H1 (cell line): ENCODE data around the gene P2RX7. TPM values are rescaled to one million over a fixed set of nuclear protein-coding genes. Genes with fewer than 3 reads are reported as not detected.
A peak's percentile ranks its signal among the peaks of the same experiment; 100 is the strongest.

Experiments
- CTCF ChIA-PET: fragments of 300-600 bp; sonication (Branson Sonifier 250); formaldehyde crosslinking; loops from one replicate; lab custom pipeline; 2021; ENCODE audit not compliant: partially characterized antibody; lab: Charles Lee
- POLR2A ChIA-PET: fragments of 300-600 bp; sonication (Branson Sonifier 250); formaldehyde crosslinking; loops from one replicate; lab custom pipeline; 2021; ENCODE audit warnings: inconsistent platforms; ENCODE audit not compliant: partially characterized antibody; lab: Charles Lee
- DNase-seq, 2 experiments: peaks; one replicate each; pipeline versions ENCODE4 v3.0.0 to v3.0.0-alpha.2; 2010 to 2022; ENCODE audit warnings: low spot score in 2 of 2, low read depth in 1 of 2, mixed read lengths in 1 of 2
- FAIRE-seq: peaks from 2 replicates; lab custom pipeline; 2011; peaks lifted over from hg19 to GRCh38; lab: Jason Lieb, UNC
- H2AFZ ChIP-seq: 2 replicates; pipeline ENCODE4 v1.8.1; 2012; ENCODE audit warnings: low read length, inconsistent platforms
- H2AK5ac ChIP-seq: 2 replicates; pipeline ENCODE4 v1.6.1; 2013; ENCODE audit warnings: low read depth, low read length
- H2BK120ac ChIP-seq: replicated peaks from 2 replicates; pipeline ENCODE3; 2013; ENCODE audit warnings: low read depth, low read length, inconsistent platforms
- H2BK12ac ChIP-seq: 2 replicates; pipeline ENCODE4 v1.6.1; 2013; ENCODE audit warnings: low read depth, low read length
- H2BK15ac ChIP-seq: 2 replicates; pipeline ENCODE4 v1.6.1; 2013; ENCODE audit warnings: low read length
- H2BK20ac ChIP-seq: 2 replicates; pipeline ENCODE4 v1.6.1; 2013; ENCODE audit warnings: low read length
- H2BK5ac ChIP-seq: 2 replicates; pipeline ENCODE4 v1.6.1; 2013; ENCODE audit warnings: low read depth, low read length
- H3K14ac ChIP-seq: 2 replicates; pipeline ENCODE4 v1.6.1; 2013; ENCODE audit warnings: inconsistent platforms; ENCODE audit not compliant: insufficient read length
- H3K18ac ChIP-seq: 2 replicates; pipeline ENCODE4 v1.6.1; 2013; ENCODE audit warnings: low read length; ENCODE audit errors: extremely low read depth
- H3K23ac ChIP-seq: 2 replicates; pipeline ENCODE4 v1.6.1; 2013; ENCODE audit warnings: inconsistent platforms; ENCODE audit not compliant: insufficient read length
- H3K23me2 ChIP-seq: 2 replicates; pipeline ENCODE4 v1.6.1; 2013; ENCODE audit warnings: low read depth, low read length
- H3K27ac ChIP-seq: 2 replicates; pipeline ENCODE4 v1.6.1; 2011; ENCODE audit warnings: low read depth, low read length, inconsistent platforms
- H3K27me3 ChIP-seq, 4 experiments: replicated peaks in 1 of 4; 1 replicate in 1 of 4; 2 replicates in 3 of 4; pipeline versions ENCODE4 v1.6.1 to v1.8.1; 2011 to 2013; ENCODE audit warnings: low read length in 3 of 4, mild to moderate bottlenecking in 3 of 4, inconsistent platforms in 2 of 4, mixed read lengths in 2 of 4, moderate library complexity in 1 of 4; ENCODE audit not compliant: control insufficient read depth in 3 of 4, insufficient read depth in 3 of 4; ENCODE audit errors: extremely low read depth in 1 of 4
- H3K36me3 ChIP-seq, 4 experiments: 2 replicates each; pipeline versions ENCODE4 v1.6.1 to v1.8.1; 2011 to 2013; ENCODE audit warnings: mild to moderate bottlenecking in 4 of 4, low read length in 3 of 4, moderate library complexity in 2 of 4, control low read depth in 1 of 4, inconsistent platforms in 1 of 4; ENCODE audit not compliant: insufficient read depth in 4 of 4, control insufficient read depth in 2 of 4
- H3K4ac ChIP-seq: replicated peaks from 2 replicates; pipeline ENCODE3; 2013; ENCODE audit warnings: low read length, low read depth, mixed read lengths, inconsistent platforms; ENCODE audit not compliant: insufficient read length
- H3K4me1 ChIP-seq, 4 experiments: replicated peaks in 1 of 4; 1 replicate in 1 of 4; 2 replicates in 3 of 4; pipeline versions ENCODE4 v1.6.1 to v1.8.1; 2011 to 2013; ENCODE audit warnings: low read length in 3 of 4, inconsistent platforms in 2 of 4, mixed read lengths in 1 of 4; ENCODE audit not compliant: insufficient read depth in 4 of 4, control insufficient read depth in 3 of 4
- H3K4me2 ChIP-seq, 2 experiments: 2 replicates each; pipeline versions ENCODE4 v1.6.1 to v1.8.1; 2011 to 2013; ENCODE audit warnings: low read depth in 2 of 2, low read length in 2 of 2, control low read depth in 1 of 2, inconsistent platforms in 1 of 2, mild to moderate bottlenecking in 1 of 2; ENCODE audit not compliant: insufficient read depth in 1 of 2
- H3K4me3 ChIP-seq, 4 experiments: fragments of 200-600, 300-600 bp in 1 of 4; sonication (generic), shearing (Covaris generic), sonication (Bioruptor Twin) in 1 of 4; 2 replicates each; pipeline versions ENCODE4 v1.5.1 to v1.8.1; 2011 to 2016; ENCODE audit warnings: low read length in 4 of 4, low read depth in 3 of 4, control low read depth in 2 of 4, inconsistent platforms in 2 of 4, mild to moderate bottlenecking in 2 of 4, mixed read lengths in 1 of 4, moderate library complexity in 1 of 4; ENCODE audit not compliant: insufficient read depth in 2 of 4; ENCODE audit errors: extremely low read depth in 1 of 4
- H3K56ac ChIP-seq: replicated peaks from 2 replicates; pipeline ENCODE3; 2013; ENCODE audit warnings: low read depth, mild to moderate bottlenecking, mixed read lengths, low read length, inconsistent platforms; ENCODE audit not compliant: insufficient read length
- H3K79me1 ChIP-seq: 2 replicates; pipeline ENCODE4 v1.6.1; 2013; ENCODE audit warnings: low read depth, low read length, control low read depth
- H3K79me2 ChIP-seq, 2 experiments: 2 replicates each; pipeline versions ENCODE4 v1.6.1 to v1.8.1; 2012 to 2013; ENCODE audit warnings: low read length in 2 of 2, mild to moderate bottlenecking in 2 of 2, inconsistent platforms in 1 of 2; ENCODE audit not compliant: insufficient read depth in 2 of 2, control insufficient read depth in 1 of 2
- H3K9ac ChIP-seq, 4 experiments: replicated peaks in 1 of 4; 1 replicate in 1 of 4; 2 replicates in 3 of 4; pipeline versions ENCODE4 v1.6.1 to v1.8.1; 2011 to 2013; ENCODE audit warnings: low read depth in 3 of 4, low read length in 3 of 4, control low read depth in 2 of 4, mild to moderate bottlenecking in 2 of 4, moderate library complexity in 2 of 4, inconsistent platforms in 1 of 4; ENCODE audit errors: extremely low read depth in 1 of 4
- H3K9me3 ChIP-seq, 2 experiments: 2 replicates each; pipeline versions ENCODE4 v1.6.1 to v1.8.1; 2012 to 2013; ENCODE audit warnings: mild to moderate bottlenecking in 2 of 2, moderate library complexity in 2 of 2, control low read depth in 1 of 2, inconsistent platforms in 1 of 2, low read depth in 1 of 2, low read length in 1 of 2, mixed read lengths in 1 of 2; ENCODE audit not compliant: insufficient read depth in 2 of 2
- H4K20me1 ChIP-seq, 2 experiments: replicated peaks in 1 of 2; 2 replicates each; pipeline versions ENCODE3 to v1.8.1; 2011 to 2013; ENCODE audit warnings: inconsistent platforms in 2 of 2, low read length in 2 of 2, mild to moderate bottlenecking in 1 of 2; ENCODE audit not compliant: insufficient read depth in 2 of 2, control insufficient read depth in 1 of 2
- H4K5ac ChIP-seq: 2 replicates; pipeline ENCODE4 v1.6.1; 2013; ENCODE audit warnings: low read length, low read depth, mixed read lengths, inconsistent platforms; ENCODE audit not compliant: insufficient read length
- H4K8ac ChIP-seq: 2 replicates; pipeline ENCODE4 v1.8.0; 2013; ENCODE audit warnings: mild to moderate bottlenecking, moderate library complexity, low read length, inconsistent platforms; ENCODE audit not compliant: insufficient read depth; ENCODE audit errors: extremely low read depth
- H4K91ac ChIP-seq: replicated peaks from 2 replicates; pipeline ENCODE3; 2013; ENCODE audit warnings: low read length, mixed read lengths, inconsistent platforms; ENCODE audit not compliant: insufficient read length
- BRCA1 ChIP-seq: IDR thresholded peaks from 2 replicates; pipeline ENCODE4 v1.6.1; 2012; ENCODE audit warnings: low read depth, low read length, improper control_type of control experiment
- CBX5 ChIP-seq: fragments of 300-800, 300-1000 bp; sonication (generic); IDR thresholded peaks from 2 replicates; pipeline ENCODE4 v1.7.1; 2016; ENCODE audit warnings: antibody characterized with exemption, low read length, low read depth
- GABPA ChIP-seq: IDR thresholded peaks from 2 replicates; pipeline ENCODE4 v1.6.1; 2011; ENCODE audit warnings: mild to moderate bottlenecking, low read length, moderate library complexity, borderline replicate concordance; ENCODE audit not compliant: insufficient read depth
- GTF2F1 ChIP-seq: IDR thresholded peaks from 2 replicates; pipeline ENCODE4 v1.6.1; 2012; ENCODE audit warnings: low read depth, low read length, improper control_type of control experiment, borderline replicate concordance
- RAD21 ChIP-seq, 2 experiments: IDR thresholded peaks in 1 of 2; conservative IDR thresholded peaks in 1 of 2; 2 replicates each; pipeline ENCODE4 v1.6.1; 2011; ENCODE audit warnings: low read depth in 2 of 2, low read length in 2 of 2, improper control_type of control experiment in 1 of 2, inconsistent platforms in 1 of 2, mild to moderate bottlenecking in 1 of 2, moderate library complexity in 1 of 2
- RXRA ChIP-seq: IDR thresholded peaks from 2 replicates; pipeline ENCODE4 v1.6.1; 2011; ENCODE audit warnings: low read depth, mild to moderate bottlenecking, low read length, moderate library complexity; ENCODE audit not compliant: insufficient read depth
- SP1 ChIP-seq: IDR thresholded peaks from 2 replicates; pipeline ENCODE4 v1.6.1; 2011; ENCODE audit warnings: low read depth, low read length
- YY1 ChIP-seq: IDR thresholded peaks from 2 replicates; pipeline ENCODE4 v1.6.1; 2011; ENCODE audit warnings: low read depth, mild to moderate bottlenecking, low read length
- ZNF274 ChIP-seq: IDR thresholded peaks from 2 replicates; pipeline ENCODE4 v1.7.0; 2012; ENCODE audit warnings: low read length, borderline replicate concordance; ENCODE audit errors: extremely low read depth
- WGBS, 2 experiments: shearing (Covaris generic) in 1 of 2; methylation state at CpG; one replicate each; pipeline versions ENCODE4 v1.1.6 to v1.1.7; 2013 to 2015; ENCODE audit warnings: low lambda C conversion rate in 2 of 2, mixed read lengths in 2 of 2, inconsistent platforms in 1 of 2, low coverage in 1 of 2, missing lambda C conversion rate in 1 of 2; ENCODE audit not compliant: insufficient replicate concordance in 2 of 2, insufficient coverage in 1 of 2, insufficient read length in 1 of 2; ENCODE audit errors: extremely low coverage in 1 of 2, missing lambda C conversion rate in 1 of 2; 5-methylcytosine and 5-hydroxymethylcytosine counted together
- polyA plus RNA-seq, 7 experiments: library from polyadenylated mRNA; depleted of rRNA in 3 of 7; stranded (reverse) in 5 of 7; unstranded in 2 of 7; fragments of >200 nt in 5 of 7; fragments of 200-250 nt in 2 of 7; gene quantifications; 1 replicate in 5 of 7; 2 replicates in 1 of 7; 4 replicates in 1 of 7; pipeline versions ENCODE4 v1.2.1 to v1.2.3, GENCODE V29; 2011 to 2013; ENCODE audit warnings: missing spikeins in 2 of 7, mixed read lengths in 2 of 7
- total RNA-seq: library from RNA; stranded (reverse); fragmentation: NEBNext Ultra II Directional; extraction: Animal tissue kit (Norgen Biotek cat#: 25700); gene quantifications from 2 replicates; pipeline ENCODE4 v1.2.1, GENCODE V29; 2021
- TF ChIP-seq, protein P1 (sequence below): IDR thresholded peaks from 2 replicates; pipeline ENCODE4 v1.6.1; 2012; ENCODE audit warnings: inconsistent platforms

The P2RX7 gene
- total and polyA plus RNA-seq, 2 of the 8 experiments (the other 6 are each of a cell fraction or from before 2014, with no cell fraction given) = 0.38 to 0.56 TPM

DNA sequence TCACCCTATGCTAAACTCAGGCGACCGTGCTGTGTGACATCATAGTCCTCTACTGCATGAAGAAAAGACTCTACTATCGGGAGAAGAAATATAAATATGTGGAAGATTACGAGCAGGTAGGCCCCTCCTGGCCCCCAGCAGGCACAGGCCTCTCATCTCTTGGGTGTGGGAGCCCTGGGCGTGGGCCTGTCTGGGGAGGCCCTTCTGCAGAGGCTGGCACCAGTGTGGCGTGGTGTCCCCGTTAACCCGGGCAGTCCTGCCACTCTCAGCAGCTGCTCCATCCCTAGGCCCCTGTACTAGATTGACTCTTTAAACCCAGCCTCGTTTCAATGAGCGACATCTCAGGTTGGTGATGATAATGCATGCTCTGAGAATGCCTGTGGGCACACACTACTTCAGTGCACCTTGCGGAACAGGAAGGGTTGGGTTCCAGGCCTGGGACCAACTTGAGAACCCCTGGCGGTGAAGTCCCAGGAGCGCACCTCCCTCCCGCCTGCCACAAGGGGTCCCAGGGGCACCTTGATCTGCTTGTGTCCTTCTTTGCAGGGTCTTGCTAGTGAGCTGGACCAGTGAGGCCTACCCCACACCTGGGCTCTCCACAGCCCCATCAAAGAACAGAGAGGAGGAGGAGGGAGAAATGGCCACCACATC is 100.4 kb downstream of the P2RX7 start:
- Histone ChIP-seq H3K79me1 (no peaks in the 10 kb centered on the region), H2BK20ac (no peak overlapping the region), H3K9ac (no peak overlapping the region), H3K23me2 (no peaks in the 10 kb centered on the region), H3K79me2 (no peaks in the 10 kb centered on the region), H4K20me1 (no peaks in the 10 kb centered on the region), H2BK5ac (peak overlapping the region; percentile 72; the same call in 1 of the 2 replicates), H2BK15ac (no peak overlapping the region), H3K18ac (no peak overlapping the region), H4K91ac (no peak overlapping the region), H4K5ac (no peak overlapping the region), H2AFZ (no peak overlapping the region), H3K56ac (no peak overlapping the region), H3K14ac (no peak overlapping the region), H2AK5ac (no peak overlapping the region), H3K27me3 (no peaks in the 10 kb centered on the region), H3K9me3 (no peaks in the 10 kb centered on the region), H3K36me3 (no peaks in the 10 kb centered on the region; a peak in 1 of 8 replicates), H3K4me3 (no peak overlapping the region), H3K23ac (no peak overlapping the region), H3K4me2 (no peak overlapping the region), H4K8ac (no peak overlapping the region), H3K4ac (no peak overlapping the region), H3K27ac (no peak overlapping the region), H2BK12ac (no peak overlapping the region), H3K4me1 (peaks cover 0 to 4% (median 0%) of the 10 kb centered on the region in 4 experiments; a peak in 3 of 7 replicates), H2BK120ac (no peak overlapping the region)
- peak in 1 of 2 experiments; percentile 56 for DNase-seq
- ChIA-PET POLR2A (interaction anchor here (0.9 to 1.6 kb wide), 2 partner anchors 9 to 62 kb away, joined by 3 to 6 read pairs; no protein-coding TSS in a partner anchor), CTCF (interaction anchor here (0.8 to 3.5 kb wide), 4 partner anchors 9 to 30 kb away, joined by 3 to 19 read pairs (median 7); no protein-coding TSS in a partner anchor)
- 89% methylated on average over 14 of the region's 14 CpGs; no CpG with 5 or more reads in 1 of the 2 experiments for WGBS, 2 experiments
- no peak for FAIRE-seq
- no peak for TF ChIP-seq YY1
- TF ChIP-seq, protein P1, sequence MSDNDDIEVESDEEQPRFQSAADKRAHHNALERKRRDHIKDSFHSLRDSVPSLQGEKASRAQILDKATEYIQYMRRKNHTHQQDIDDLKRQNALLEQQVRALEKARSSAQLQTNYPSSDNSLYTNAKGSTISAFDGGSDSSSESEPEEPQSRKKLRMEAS = no peak
- no peak for TF ChIP-seq RXRA
- no peak for TF ChIP-seq CBX5
- TF ChIP-seq SP1 = no peak
- no peak for TF ChIP-seq BRCA1
- no peak for TF ChIP-seq GTF2F1
- TF ChIP-seq GABPA = no peak
- no peak for TF ChIP-seq ZNF274
- TF ChIP-seq RAD21 (IDR thresholded peaks at IDR 0.05 in 1 of 2, conservative IDR thresholded peaks at IDR 0.05 in 1 of 2; ENCODE audit: low read depth in 2 of 2, low read length in 2 of 2) = peak; percentile 4 to 18; a peak in 1 of 4 replicates
